Measurements from ENCODE around the gene TTYH1. TPM values are rescaled to one million over a fixed set of nuclear protein-coding genes. Genes with fewer than 3 reads are reported as not detected.
A peak's percentile ranks its signal among the peaks of the same experiment; 100 is the strongest.

The TTYH1 gene
- total and polyA plus RNA-seq, 2 donors (not counting 3 experiments of a cell fraction or from before 2014, with no cell fraction given), result not detected

- Histone ChIP-seq H3K4me2 (ENCODE audit: insufficient read depth, low read length) (no peak overlapping the region), H3K4me3 (replicated peaks in 1 of 3; ENCODE audit: insufficient read depth in 1 of 3, low read depth in 1 of 3, low read length in 3 of 3) (no peak overlapping the region), H3K79me2 (ENCODE audit: control insufficient read depth, insufficient read depth, low read length) (no peaks in the 10 kb centered on the region), H3K27me3 (ENCODE audit: control insufficient read depth in 2 of 2, insufficient read depth in 2 of 2, low read length in 2 of 2) (peaks cover 1 to 4% of the 10 kb centered on the region in 2 experiments), H3K27ac (ENCODE audit: insufficient read depth, low read depth, low read length) (no peak overlapping the region), H2AFZ (ENCODE audit: low read depth, low read length) (no peak overlapping the region), H4K20me1 (replicated peaks; ENCODE audit: control insufficient read depth, extremely low read depth, insufficient read depth, low read length) (no peaks in the 10 kb centered on the region), H3K4me1 (ENCODE audit: control insufficient read depth, extremely low read depth, insufficient read depth, low read length) (peaks cover 19% of the 10 kb centered on the region), H3K36me3 (ENCODE audit: control insufficient read depth in 2 of 2, extremely low read depth in 1 of 2, insufficient read depth in 2 of 2, low read length in 2 of 2) (no peaks in the 10 kb centered on the region), H3K9me3 (replicated peaks; ENCODE audit: control insufficient read depth, insufficient read depth, low read length) (no peaks in the 10 kb centered on the region), H3K9ac (replicated peaks; ENCODE audit: extremely low read depth, insufficient read depth, low read length) (no peak overlapping the region), H3K9me1 (replicated peaks; ENCODE audit: control insufficient read depth, extremely low read depth, insufficient read depth, low read length) (no peaks in the 10 kb centered on the region)
- intact Hi-C loops (cut with micrococcal nuclease), result no loop called here
- dilution Hi-C loops (cut with MboI; ENCODE audit: extremely low pct_ligation_motif_present, low sequenced_read_pairs), result no loop called here
- CTCF ChIA-PET, result interaction anchor here (1.6 to 2.6 kb wide), 3 partner anchors 65 to 597 kb away, joined by 4 to 24 read pairs (median 5); no protein-coding TSS in a partner anchor
- FAIRE-seq (peak; percentile 40), DNase-seq (ENCODE audit: low read depth, low spot score) (no peak)
- POLR2A ChIA-PET, result no interaction called here
- no TSS peak for BruUV-seq (replicated peaks)
- TF ChIP-seq POLR2AphosphoS5 (IDR thresholded peaks at IDR 0.05; ENCODE audit: insufficient read depth, low read depth, low read length), result no peak
- no peak for TF ChIP-seq MYC (IDR thresholded peaks at IDR 0.05; ENCODE audit: low read depth, low read length)
- TF ChIP-seq JUN (IDR thresholded peaks at IDR 0.05; ENCODE audit: borderline replicate concordance, insufficient read depth, insufficient read length, low read depth), result peak; percentile 29
- peak; percentile 32 for TF ChIP-seq GATA2 (IDR thresholded peaks at IDR 0.05; ENCODE audit: insufficient read depth, insufficient read length, low read depth, low read length)
- no peak for TF ChIP-seq EZH2 (IDR thresholded peaks at IDR 0.05; ENCODE audit: borderline replicate concordance, low read depth, low read length, severe bottlenecking)
- TF ChIP-seq FOS (IDR thresholded peaks at IDR 0.05; ENCODE audit: borderline replicate concordance, insufficient read depth, low read length), result peak; percentile 12
- no peak for TF ChIP-seq POLR2A (IDR thresholded peaks at IDR 0.05; ENCODE audit: low read depth, low read length)
- no peak for TF ChIP-seq CTCF (IDR thresholded peaks at IDR 0.05; ENCODE audit: extremely low read depth in 1 of 2, insufficient read depth in 1 of 2, low read depth in 1 of 2, low read length in 2 of 2)
- TF ChIP-seq MAX (IDR thresholded peaks at IDR 0.05; ENCODE audit: insufficient read depth, insufficient read length), result no peak
Measured at GRCh38 chr19:54389553-54389952, 25.7 kb upstream of the TTYH1 start.
